Activated CD8-positive, alpha-beta memory T cell treated with anti-CD3 and anti-CD28 coated beads for 1 hour (primary cell): Measurements from ENCODE around the gene STYXL1.
"Not testable (repeated sequence)": the region's sequence is repeated elsewhere in the genome, so short reads cannot be mapped to it uniquely, and the experiment has no call there.

Source experiments
- DNase-seq, 2 donors: peaks; one replicate each; pipeline ENCODE4 v3.0.0-alpha.2; 2020; ENCODE audit warnings: low read depth in 1 of 2; ENCODE audit errors: extremely low read depth in 1 of 2

Gene STYXL1

DNA sequence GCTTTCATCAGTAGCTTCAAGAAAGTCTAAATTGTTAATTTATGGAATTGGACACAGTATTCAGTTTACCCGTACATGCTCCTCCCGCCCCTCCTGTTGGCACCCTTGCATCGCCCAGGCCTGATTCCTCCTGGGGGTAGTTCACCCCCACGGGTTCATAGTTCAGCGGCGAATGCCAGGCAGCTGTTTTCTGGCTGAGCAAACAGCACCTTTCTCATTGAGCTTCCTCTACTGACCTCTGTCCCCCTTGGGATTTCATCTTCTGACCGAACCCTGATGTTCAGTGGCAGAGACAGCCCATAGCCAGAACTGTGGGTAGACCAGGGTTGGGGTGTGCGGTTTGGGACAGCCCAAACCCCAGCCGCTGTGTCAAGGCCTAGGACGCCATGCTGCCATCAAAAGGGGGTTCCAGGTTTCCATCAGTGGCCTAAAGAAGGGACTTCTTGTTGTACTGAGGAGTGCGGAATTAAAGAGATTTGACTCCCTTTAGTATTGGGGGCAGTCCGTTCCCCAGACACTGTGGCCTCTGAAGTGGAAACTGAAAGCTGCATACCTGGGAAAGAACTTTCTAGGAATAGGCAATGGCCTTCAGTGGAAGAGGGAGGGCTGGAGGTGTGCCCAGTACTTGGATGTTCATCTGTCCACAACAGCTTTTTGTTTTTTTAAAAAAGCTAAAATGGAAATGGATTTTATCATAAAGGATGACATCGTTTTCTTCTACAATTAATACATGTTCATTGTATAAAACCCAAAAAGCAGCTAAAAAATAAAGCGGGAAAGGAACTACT lies 19.1 kb upstream of the STYXL1 start:
- no peak for DNase-seq

DNA sequence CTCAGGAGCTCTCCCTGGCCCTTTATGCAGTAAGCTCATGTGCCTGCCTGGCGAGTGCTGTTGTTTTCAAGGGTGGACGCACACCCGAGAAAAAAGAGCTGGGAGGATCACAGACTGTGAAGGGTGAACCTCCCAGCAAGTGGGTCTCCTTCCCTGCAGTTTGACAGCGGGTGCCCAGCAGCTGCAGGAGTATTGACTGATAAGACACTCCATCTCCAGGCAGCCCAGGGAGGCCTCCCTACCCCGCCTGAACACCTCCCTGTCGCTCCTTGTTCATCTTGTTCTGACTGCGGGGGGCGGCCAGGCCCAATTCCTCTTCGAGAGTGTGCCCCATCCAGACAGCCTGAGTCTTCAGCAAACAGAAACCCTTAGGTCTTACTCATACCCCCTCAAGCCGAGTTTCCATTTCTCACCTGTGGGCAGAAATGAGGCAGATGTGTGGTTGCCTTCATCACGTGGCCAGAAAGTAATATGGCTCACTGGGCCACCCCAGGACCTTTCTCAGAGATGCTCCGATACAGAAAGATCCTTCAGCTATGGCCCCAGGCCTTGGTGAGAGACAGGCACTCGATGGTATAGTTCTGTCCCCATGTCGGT lies 17.3 kb upstream of the STYXL1 start:
- no peak for DNase-seq

- no peak for DNase-seq
Observed at GRCh38 chr7:76064208-76064970, 16.6 kb upstream of the STYXL1 start.

DNA sequence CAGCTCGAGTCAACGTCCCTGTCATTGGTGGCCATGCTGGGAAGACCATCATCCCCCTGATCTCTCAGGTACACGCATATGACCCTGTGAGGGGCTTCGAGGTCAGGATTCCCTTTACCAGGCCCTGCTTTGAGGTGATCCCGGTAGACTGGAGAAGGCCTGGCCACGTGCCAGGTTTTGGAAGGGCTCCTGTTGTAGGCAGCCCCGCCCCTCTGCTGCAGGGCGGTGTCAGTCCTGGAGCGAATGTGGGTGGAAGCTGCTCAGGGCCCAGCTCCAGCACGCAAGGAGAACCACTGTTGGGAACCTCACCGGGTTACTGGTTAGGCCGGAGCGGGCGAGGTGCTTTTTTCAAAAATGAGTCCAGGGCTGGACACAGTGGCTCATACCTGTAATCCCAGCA lies 15.7 kb upstream of the STYXL1 start:
- no peak for DNase-seq

DNA sequence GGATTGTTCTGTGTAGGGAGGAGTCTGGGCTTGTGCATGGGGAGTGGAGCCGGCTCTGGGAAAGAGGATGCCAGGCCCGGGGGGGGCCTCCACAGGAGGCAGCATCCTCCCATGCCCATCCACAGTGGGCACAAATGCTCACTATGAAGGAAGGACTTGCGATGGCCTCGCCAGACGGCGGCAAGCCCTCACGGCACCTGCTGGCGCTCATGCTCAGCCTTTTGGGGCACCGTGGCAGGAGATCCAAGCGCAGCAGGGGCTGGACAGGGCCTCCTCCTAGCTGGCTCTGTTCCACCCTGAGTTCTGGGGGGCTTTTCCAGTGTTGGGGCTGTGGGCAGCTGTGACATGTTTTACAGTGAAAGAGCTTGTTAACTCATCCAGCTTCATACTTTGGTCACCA lies 15.3 kb upstream of the STYXL1 start:
- no peak for DNase-seq

GRCh38 chr7:76062254-76062653 lies 14.5 kb upstream of the STYXL1 start:
- DNase-seq = no peak

- DNase-seq = no peak
Observed at GRCh38 chr7:76060842-76061241, 13.0 kb upstream of the STYXL1 start.

- not testable (repeated sequence) for DNase-seq
Observed at GRCh38 chr7:76058745-76059144, 10.9 kb upstream of the STYXL1 start.

- no peak for DNase-seq
Observed at GRCh38 chr7:76057813-76058145, 10.0 kb upstream of the STYXL1 start.

DNA sequence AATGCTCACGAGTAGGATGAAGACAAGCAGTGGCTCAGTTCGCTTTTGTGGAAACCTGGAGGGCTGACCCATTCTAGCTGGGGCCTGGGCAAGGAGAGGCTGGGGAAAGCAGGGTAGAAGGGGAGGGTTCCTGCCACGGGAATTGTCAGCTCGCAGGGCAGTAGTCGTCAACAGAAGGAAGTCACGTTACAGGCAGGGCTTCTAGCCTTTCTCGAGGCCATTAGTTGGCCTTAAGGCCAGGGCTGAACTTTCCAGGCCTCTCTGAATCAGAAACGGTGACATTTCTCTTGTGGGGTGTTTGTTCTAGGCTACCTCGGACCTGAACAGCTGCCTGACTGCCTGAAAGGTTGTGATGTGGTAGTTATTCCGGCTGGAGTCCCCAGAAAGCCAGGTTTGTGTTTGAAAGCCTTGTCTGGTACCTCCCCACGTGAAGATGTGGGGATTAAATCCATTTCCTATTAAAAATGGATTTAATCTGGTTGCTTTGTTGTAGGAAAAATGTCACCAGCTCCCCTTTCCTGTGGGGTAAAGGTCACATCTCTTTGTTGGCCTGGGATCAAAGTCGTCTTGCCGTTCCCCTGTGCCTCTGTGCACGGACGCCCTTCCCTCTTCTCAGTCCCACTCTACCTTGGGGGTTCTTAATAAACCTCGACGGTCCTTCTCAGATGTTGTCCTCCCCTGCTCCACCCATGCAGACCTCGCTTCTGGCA lies 9.5 kb upstream of the STYXL1 start:
- no peak for DNase-seq

- no peak for DNase-seq
Observed at GRCh38 chr7:76056241-76056640, 8.4 kb upstream of the STYXL1 start.

GRCh38 chr7:76054123-76055120 lies 6.6 kb upstream of the STYXL1 start:
- DNase-seq = no peak

DNA sequence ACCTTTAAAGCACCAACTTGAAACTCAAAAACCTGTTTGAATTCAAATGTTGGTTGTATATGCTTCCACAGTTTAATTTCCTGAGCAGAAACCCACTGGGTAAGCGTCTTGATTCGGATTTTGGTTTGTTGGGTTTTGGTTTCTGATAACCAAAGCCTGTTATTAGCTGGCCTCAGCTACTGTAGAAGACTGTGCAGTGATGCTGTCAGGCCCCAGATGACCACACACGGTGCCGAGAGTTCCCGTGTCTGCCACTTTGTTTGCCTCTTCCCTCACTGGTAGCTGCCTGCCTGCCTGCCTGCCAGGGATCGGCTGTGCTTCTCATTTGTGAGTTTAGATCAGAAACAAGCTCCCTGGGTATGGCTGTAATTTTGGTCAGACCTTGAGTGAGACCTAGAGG lies 5.7 kb upstream of the STYXL1 start:
- DNase-seq = no peak

DNA sequence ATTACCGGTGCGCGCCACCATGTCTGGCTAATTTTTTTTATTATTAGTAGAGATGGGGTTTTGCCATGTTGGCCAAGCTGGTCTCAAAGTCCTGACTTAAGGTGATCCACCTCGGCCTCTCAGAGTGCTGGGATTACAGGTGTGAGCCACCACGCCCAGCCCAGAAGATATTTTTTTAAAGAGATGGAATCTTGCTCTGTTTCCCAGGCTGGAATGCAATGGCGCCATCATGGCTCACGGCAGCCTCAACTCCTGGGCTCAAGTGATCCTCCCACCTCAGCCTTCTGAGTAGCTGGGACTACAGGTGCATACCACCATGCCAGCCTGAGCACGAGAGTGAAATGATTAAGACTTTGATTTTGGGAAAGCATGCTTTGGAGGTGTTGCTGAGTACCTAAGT lies 4.9 kb upstream of the STYXL1 start:
- not testable (repeated sequence) for DNase-seq

GRCh38 chr7:76051840-76052239 lies 4.0 kb upstream of the STYXL1 start:
- DNase-seq = no peak

DNA sequence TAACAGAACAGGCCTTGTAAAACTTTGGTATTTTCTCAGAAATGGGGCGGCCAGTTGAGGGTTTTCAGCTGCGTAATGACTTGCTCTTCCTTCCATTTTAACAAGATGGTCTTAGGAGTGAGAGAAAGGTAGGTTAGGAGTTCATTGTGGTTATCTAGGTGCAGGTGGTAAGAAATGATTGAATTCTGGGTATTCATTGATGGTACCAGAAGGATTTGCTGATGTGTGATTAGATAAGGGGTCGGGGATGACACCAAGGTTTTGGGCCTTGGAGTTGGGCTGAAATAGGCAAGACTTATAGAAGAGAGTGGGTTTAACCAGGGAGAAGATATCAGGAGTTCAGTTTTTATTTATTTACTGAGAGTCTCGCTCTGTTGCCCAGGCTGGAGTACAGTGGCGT lies 2.7 kb upstream of the STYXL1 start:
- no peak for DNase-seq

GRCh38 chr7:76049295-76049694 lies 1.5 kb upstream of the STYXL1 start:
- no peak for DNase-seq

- DNase-seq = no peak
Observed at GRCh38 chr7:76048668-76048988, 828 bp upstream of the STYXL1 start.

DNA sequence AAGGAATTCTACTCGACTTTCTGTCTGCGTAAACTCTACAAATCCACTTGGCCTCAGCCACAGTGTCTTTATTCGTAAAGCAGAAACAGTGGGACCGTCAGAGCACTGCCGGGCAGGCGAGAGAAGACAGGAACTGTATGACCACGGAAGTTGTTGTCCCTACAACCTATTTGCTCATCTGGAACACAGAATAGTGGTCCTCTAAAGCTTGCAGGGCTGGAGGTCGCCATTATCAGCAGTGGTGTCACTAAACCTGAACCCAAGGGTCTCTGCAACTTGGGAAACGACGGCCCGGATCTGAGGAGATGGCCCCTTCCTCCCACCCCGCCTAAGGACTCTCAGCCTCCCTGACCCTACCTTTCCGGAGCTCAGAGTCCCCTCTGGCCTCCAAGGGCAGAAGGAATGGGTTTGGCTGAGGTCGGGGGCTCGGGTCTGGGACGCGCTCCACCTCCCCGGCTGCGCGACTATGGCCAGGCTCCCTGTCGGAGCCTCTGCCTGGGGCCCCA lies 442 bp downstream of the STYXL1 start:
- no peak for DNase-seq

- no peak for DNase-seq
Observed at GRCh38 chr7:76044375-76044865, 3.4 kb downstream of the STYXL1 start.
